HG02840 (cell line): ENCODE measurements around the gene SLC38A2.

Experiments used
- ATAC-seq: cut with Tn5 transposase; IDR thresholded peaks from one replicate; pipeline ENCODE4 v1.9.1; 2021; ENCODE audit warnings: mild to moderate bottlenecking, moderate library complexity, moderate number of reproducible peaks; ENCODE audit not compliant: unreplicated experiment, low FRiP score

The SLC38A2 gene

DNA sequence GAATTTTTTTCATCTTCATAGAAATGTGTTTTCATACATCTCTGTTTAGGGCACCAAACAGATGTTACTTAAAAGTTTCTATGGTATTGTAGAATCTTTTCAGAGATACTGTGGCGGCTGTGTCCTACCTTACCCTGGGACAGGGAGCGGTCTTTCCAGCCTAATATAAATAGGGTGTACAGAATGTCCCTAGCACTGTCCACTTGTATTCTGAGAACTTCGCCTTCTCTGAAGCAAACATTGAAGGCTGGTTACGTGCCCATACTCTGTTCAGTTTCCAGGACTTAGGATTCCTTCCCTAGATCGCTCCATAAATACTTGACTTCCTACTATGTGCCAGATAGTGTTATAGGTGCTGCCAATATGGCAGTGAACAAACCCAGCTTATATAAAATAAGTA is 24.3 kb upstream of the SLC38A2 start:
- ATAC-seq = no peak

- ATAC-seq = no peak
Measured at GRCh38 chr12:46395388-46395787, 22.8 kb upstream of the SLC38A2 start.

DNA sequence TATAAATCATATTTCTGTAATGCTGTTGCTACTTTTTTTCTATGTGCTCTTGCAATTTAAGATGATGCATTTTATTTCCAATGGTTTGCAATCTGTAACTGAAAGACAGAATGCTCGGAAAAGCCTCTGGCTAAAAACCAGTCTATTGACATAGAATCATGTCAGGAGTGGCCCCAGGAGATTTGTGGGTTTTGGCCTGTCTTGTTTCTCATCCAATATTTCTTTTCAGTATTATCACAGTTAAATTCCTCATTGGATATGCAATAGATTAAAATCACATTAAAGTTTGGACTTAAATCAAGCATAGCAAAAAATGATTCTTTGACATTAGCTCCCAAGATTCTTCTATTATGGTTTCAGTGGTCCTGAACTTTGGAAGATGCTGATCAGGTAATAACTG is 19.1 kb upstream of the SLC38A2 start:
- no peak for ATAC-seq

- no peak for ATAC-seq
Measured at GRCh38 chr12:46390881-46391280, 18.3 kb upstream of the SLC38A2 start.

GRCh38 chr12:46390304-46390703 is 17.7 kb upstream of the SLC38A2 start:
- ATAC-seq = no peak

DNA sequence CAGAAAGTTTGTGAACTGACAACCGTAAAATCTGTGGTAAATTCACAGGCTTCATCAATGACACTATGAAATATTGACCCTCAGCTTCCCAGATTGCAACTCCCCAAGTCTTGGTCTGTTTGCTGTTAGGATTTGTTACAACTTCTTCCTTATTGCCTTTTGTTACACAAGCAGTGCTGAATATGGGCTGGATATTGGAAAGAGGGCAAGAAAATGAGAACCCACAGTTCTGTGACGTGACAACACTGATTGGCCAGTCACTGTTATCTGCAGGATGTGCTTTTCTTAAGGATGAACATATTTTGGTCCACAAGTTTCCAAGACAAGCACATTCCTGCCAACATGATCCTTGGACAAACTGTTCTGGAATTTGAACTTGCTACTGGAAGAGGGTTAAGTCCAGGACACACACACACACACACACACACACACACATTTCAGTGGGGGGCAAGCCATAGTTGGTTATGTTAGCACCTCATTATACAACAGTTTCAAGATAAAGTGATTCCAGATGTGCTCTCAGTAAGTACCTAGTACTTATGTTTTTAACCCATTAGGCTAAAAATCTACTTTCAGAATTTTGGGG is 16.6 kb upstream of the SLC38A2 start:
- no peak for ATAC-seq

GRCh38 chr12:46388427-46389021 is 16.0 kb upstream of the SLC38A2 start:
- peak; percentile 55 for ATAC-seq

- no peak for ATAC-seq
Measured at GRCh38 chr12:46387670-46388069, 15.1 kb upstream of the SLC38A2 start.

GRCh38 chr12:46386877-46387629 is 14.5 kb upstream of the SLC38A2 start:
- ATAC-seq = peak; percentile 23

DNA sequence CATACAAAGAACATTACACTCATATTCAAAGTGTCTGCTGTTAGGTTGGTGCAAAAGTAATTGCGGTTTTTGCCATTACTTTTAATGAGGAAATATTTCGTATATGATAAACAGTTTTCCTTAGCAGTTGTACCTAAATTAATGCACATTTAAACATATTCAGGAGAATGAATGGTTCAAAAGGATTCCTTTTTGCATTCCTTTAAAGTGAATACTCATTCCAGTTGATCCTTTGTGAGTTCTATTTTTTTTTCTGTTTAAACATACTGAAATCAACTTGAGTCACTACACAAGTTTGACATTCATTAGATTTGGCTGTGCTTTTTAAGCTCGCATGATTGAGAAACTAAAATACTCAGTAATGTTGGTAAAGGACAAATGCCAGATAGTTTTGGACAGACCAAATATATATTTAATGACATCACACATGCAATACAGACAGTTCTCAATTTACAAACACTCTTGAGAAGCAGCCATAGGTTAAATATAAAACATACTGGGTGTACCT is 13.8 kb upstream of the SLC38A2 start:
- ATAC-seq = no peak

- no peak for ATAC-seq
Measured at GRCh38 chr12:46385438-46385837, 12.9 kb upstream of the SLC38A2 start.

DNA sequence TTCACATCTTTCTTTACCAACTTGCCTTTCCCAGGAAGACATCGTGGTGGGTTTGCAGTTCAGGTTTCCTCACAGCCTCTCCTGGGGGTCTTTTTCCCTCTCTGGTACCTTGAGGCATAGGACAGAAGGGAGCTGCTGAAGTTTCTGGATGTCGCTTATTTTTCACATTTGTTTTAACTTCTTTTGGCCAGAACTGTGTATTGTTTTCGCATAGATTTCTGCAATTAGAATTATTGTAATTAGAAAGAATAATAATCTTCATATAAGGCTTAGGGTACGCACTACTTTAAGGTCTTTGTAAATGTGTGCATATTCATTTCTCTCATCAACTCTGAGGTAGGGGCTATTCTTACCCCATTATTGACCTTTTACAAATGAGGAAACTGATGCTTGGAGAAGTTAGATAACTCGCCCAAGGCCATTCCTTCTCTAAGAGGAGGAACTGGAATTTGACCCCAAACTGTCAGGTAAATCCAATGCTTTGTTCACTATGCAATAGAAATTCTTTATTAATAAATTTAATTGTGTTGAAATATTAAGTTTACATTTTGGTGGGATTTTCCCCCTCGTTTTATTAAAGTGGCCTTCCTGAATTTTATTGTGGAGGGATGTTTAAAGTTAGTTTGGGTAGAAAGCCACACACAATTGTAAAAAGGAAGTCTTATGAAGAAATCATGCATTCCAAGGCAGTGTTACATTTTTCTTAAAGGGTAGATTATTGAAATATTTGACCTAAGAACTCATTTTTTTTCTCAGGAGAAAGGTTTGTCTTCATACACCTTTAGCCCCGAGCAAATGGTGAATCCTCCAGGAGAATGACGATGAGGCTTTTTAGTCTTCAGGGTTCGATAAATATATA is 12.1 kb upstream of the SLC38A2 start:
- ATAC-seq = no peak

DNA sequence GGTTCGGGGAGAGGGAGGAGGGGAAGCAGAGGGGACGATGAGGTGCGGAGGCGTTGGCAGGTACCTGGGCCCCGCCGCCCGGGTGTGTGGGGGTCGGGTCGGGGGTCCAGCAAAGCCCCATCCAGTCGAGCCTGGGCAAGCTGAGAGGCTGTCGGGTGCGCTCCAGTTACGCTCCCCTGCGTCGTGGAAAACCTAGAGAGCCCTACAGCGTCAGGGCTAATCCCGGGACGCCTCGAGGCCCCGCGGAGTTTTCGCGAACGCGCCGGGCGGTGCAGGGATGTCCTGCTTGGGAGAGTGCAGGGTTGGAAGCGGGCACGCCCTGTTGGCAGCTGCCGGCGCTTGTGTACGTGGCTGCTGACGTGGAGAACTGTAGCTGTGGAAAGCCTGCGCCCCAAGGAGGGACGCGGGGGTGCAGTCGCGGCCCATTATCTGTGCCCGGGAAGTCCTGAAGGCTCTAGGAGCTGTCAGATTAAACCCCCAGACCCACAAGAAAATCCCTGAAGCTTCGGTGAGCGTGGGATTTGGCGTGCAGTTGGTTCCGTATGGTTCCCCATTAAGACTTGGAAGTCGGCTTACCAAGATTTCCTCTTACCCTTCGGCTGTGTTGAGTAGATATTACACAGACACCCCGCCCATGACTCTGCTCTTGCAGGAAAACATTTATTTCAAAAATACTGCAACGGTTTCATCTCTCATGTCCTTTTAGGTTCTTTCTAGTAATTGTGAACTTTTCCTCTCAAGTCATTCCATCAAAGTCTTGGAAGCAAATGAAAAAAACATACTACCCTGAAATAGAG is 11.3 kb upstream of the SLC38A2 start:
- peak; percentile 37 for ATAC-seq

DNA sequence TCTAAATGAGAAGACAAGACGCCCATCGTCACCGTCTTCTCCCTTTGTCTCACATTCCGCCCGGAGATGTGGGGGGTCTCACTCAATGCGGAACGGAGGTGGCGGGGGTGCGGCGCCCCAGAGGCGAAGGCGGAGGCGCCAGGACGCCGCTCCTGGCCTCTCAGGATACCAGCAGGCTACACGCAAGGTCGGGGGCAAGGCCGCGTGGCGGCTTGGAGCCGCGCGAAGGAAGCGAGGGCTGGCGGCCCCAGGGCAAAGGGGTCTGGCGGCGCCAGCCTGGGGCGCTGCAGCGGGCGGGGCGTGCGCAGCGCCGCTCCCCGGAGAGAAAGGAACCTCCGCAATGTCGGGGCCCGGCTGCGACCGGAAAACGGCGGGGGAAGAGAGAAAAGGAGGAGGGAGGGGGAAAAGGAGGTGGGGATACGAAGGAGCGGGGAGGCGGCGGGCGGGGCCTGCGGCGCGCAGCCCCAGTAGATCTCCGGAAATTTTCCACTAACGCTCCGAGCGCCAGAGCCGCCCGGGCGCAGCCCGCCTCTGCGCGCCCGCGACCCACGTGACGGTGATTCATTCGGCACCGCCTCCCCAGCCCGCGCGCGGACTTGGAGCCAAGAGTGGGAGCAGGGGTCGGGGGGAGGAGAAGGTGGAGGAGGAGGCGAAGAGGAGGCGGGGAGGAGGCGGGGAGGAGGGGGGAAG is 10.5 kb upstream of the SLC38A2 start:
- peak; percentile 73 for ATAC-seq

GRCh38 chr12:46382408-46382963 is 9.9 kb upstream of the SLC38A2 start:
- no peak for ATAC-seq

DNA sequence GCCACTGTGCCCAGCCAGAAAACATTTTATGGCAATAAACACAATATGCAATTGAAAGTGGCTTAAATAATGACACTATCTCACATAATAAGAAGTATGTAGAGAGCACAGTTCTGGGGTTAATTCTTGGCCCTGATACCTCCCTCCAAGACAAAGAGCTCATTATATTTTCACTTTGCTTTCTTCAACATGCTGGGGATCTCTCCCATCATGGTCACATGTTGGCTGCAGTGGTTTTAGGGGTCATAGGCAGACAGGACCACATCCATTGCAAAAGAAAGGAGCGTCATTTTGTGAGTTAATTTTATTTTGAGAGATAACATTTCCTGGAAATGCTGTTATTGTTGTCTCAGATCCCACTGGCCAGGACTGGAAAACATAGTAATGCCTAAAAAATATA is 8.3 kb upstream of the SLC38A2 start:
- no peak for ATAC-seq

DNA sequence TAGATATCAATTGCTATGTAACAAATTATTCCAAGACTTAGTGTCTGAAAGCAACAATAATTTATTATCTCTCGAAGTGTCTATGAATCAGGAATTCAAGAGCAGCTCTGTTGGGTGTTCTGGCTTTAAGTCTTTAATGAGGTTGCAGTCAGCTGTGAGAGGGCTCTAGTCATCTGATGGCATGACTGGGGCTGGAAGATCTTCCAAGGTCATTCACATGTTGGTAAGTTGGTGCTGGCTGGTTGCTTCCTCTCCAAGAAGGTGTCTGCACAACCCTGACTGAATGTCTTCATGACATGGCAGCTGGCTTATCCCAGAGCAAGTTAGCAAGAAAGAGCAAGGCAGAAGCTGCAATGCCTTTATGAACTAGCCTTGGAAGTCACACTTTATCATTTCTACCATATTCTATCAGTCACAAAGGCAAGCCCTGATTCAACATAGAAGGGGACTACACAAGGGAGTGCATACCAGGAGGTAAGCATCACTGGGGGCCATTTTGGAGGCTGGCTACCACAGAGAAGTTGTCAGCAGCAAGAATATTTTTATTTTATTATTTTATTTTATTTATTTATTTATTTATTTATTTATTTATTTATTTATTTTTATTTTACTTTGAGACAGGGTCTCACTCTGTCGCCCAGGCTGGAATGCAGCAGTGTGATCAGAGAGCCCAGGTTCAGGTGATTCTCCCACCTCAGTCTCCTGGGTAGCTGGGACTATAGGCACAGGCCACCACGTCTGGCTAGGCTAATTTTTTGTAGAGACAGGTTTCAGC is 7.6 kb upstream of the SLC38A2 start:
- ATAC-seq = no peak

GRCh38 chr12:46379352-46379751 is 6.8 kb upstream of the SLC38A2 start:
- no peak for ATAC-seq
